Hematopoietic multipotent progenitor cell treated with erythropoietin and hydrocortisone succinate and interleukin-3 and kit ligand, for 6 days (in vitro differentiated cells): Measurements from ENCODE around the gene CCDC7.
"Not testable (repeated sequence)": the region's sequence is repeated elsewhere in the genome, so short reads cannot be mapped to it uniquely, and the experiment has no call there.

Source experiments
- DNase-seq: peaks from one replicate; pipeline ENCODE4 v3.0.0-alpha.2; 2015

The CCDC7 gene

DNA sequence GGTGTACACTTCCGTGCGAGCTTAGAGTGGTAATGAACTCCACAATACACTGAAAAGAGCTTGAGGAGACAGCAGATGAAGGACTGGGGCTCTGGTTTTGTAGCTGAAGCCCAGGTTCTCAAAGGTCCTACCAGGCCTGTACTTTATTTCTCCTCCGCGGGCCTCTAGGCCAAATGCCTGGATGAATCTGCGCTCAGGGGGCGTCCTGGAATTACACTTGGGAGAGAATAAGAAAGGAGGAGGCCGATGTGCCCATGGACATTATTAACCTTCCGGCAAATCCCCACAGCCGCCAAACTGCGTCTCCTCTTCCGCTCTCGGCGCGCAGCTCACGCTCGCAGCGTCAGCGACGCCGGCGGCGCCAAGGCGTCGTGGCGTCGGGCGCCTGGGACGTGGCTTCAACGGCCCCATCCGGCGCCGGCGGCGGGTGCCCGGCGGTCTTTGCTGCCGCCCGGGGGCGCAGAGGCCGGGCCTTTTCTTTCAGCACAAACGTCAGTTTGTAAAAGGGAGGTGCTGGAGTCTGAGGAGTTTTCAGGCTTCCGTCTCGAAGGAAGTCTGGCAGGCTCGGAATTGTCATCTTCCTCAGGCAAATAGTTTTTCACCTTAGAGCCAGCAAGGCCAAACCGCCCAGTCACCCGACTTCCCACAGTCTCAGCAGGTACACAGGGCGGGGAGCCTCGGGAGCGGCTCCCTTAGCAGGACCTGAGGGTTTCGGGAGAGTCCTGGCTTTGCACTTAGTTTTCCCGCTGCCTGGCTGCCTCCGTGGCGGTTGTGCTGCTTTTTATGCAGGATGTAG lies at the start of gene CCDC7:
TSS of gene CCDC7 (plus strand) at position 401 of the 796 bp plus-strand sequence. CDS start 5,503 bp downstream, outside the sequence.
- peak; percentile 93 for DNase-seq

DNA sequence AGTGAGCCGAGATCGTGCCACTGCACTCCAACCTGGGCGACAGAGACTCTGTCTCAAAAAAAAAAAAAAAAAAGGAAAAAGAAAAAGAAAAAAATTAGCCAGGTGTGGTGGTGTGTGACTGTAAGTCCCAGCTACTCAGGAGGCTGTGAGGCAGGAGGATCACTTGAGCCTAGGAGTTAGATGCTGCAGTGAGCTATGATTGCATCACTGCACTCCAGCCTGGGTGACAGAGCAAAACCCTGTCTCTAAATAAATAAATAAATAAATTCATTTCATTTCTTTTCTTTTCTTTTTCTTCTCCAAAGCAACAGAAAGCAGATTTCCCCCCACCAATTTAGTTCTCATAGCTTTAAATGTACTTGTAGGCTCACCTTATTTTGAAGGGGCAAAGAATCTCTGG lies 48.8 kb upstream of the CCDC7 start:
- not testable (repeated sequence) for DNase-seq

DNA sequence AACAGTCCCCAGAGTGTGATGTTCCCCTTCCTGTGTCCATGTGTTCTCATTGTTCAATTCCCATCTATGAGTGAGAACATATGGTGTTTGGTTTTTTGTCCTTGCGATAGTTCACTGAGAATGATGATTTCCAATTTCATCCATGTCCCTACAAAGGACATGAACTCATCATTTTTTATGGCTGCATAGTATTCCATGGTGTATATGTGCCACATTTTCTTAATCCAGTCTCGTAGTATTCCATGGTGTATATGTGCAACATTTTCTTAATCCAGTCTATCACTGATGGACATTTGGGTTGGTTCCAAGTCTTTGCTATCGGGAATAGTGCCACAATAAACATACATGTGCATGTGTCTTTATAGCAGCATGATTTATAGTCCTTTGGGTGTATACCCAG lies 46.2 kb upstream of the CCDC7 start:
- DNase-seq = not testable (repeated sequence)

DNA sequence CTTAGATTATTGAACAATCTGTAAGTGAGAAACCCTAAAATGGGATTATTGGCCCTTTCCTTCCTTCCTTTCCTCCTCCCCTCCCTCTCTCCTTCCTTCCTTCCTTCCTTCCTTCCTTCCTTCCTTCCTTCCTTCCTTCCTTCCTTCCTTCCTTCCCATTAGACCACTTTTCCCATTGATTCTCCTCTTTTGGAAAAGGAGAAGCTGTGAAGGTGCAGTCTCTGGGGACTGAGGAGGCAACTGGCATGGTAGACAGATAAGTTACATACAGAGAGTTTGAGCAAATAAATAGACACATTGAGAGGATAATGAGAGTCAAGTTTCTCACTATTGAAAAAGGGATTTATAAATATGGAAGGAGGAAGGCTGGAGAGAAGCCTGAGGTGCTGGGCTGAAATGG lies 45.0 kb upstream of the CCDC7 start:
- DNase-seq = no peak

DNA sequence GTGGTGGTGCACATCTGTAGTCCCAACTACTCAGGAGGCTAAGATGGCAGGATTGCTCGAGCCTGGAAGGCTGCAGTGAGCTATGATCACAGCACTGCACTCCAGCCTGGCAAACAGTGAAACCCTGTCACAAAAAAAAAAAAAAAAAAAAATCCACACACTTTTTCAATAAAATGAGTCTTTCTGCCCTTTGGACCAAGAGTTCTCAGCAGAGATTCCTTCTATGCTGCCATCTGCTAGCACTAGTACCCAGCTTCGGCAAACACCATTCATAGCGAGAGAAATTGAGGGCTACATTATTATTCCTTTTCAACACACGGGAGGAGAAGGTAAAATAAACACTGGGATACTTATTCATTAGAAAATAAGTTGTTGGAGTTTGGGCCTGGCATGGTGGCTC lies 43.4 kb upstream of the CCDC7 start:
- DNase-seq = no peak

DNA sequence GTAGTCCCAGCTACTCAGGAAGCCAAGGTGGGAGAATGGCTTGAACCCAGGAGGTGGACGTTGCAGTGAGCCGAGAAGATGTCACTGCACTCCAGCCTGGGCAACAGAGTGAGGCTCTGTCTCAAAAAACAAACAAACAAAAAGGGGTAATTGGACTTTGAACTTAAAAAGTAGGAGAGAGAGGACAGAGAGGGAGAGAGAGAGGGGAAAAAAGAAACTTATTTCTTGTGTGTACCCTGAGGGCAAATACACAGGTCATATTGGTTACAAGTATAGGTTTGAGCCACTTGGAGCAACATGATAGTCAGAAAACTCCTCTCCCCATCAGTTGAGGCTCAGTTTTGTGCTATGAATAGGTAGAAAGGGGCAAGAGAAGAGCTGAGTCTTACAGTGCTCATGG lies 42.8 kb upstream of the CCDC7 start:
- DNase-seq = no peak

DNA sequence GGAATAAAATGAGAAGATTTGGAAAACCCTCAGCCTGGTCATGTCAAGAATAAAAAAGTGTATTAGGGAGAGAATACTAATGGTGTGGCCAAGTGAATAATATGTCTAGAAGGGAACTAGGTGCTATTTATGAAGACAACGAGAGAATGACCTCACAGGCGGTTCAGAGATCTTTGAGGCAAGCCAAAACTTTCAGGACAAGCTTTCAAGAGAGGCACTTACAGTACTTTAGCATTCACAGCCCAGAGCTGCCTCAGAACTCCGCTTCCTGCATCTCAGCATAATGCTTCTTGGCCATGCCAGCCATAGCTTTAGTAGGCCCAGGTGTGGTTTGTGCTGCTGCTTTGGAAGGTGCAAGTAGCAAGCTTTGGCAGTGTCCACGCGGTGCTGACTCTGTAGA lies 37.2 kb upstream of the CCDC7 start:
- DNase-seq = no peak

DNA sequence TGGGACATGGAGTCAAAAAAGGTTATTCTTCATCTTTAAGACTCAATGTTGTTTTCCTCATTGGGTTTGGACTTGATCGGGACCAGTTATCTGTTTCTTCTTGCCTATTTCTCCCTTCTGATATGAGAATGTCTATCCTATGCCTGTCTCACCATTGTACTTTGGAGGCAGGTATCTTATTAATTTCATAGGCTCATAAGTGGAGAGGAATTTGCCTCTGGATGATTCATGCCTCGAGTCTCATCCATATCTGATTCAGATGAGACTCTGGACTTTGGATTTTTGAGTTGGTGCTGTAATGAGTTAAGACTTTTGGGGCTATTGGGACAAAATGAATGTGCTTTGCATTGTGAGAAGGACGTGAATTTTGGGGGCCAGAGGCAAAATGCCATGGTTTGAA lies 36.2 kb upstream of the CCDC7 start:
- no peak for DNase-seq

DNA sequence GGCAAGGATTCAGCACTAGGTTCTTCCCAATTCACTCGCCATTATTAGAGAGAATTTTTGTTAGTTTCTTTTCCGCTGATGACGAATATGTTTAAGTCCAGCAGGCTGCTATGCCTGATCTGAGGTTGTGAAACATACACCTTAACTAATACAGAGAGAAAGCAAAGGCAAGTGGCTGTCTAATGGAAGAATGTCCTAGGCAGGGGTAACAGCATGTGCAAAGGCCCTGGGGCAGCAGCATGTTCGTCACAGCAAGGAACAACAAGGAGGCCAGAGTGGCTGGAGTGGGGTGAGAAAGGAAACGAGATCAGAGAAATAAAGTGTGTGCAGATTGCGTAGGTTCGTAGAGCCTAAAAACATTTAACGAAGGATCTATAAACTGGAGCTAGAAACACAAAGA lies 35.4 kb upstream of the CCDC7 start:
- DNase-seq = no peak

DNA sequence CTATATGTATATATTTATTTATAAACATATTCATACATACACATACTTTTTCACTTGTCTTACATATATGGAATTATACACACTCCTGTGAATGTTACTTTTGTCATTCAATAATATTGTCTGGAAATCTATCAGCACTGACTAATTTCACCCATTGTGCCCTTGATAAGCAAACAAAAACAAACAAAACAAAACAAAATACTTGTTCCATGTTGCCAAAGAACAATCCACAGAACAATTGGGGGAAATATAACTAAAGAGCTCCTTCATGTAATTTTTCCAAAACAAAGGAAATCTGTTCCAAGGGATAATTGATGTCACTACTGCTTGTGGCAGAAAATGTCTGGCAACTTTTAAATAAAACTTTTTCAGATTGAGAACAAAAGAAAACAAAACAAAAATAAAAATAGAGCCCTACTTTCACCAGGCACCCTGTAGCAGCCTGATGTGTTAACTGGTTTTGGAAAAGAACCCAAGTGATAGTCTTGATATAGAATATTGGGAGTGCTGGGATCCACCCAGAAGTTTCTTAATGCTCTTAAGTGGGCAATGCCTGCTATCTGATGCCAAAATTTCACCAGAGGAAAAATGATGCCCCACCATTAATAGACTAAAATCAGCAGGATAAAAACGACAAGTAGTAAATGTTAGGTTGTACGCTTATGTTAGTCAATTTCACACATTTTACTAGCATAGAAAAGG lies 34.0 kb upstream of the CCDC7 start:
- no peak for DNase-seq

DNA sequence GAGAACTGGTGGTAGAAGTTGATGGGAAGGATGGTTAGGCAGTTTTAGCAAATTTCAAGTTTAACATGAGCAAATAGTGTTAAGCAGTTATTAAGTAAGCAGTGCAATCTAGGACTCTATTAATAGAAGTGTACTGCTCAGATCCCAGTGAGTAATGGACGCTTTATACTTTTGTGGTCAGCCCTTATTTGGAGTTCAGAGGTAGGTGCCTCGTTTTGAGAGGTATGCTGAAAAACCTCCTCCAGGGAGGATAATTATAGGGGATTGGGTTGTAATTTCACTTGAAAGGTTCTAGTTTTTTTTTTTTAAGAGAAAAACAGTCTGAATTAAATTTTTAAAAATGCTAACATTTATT lies 33.5 kb upstream of the CCDC7 start:
- DNase-seq = no peak

DNA sequence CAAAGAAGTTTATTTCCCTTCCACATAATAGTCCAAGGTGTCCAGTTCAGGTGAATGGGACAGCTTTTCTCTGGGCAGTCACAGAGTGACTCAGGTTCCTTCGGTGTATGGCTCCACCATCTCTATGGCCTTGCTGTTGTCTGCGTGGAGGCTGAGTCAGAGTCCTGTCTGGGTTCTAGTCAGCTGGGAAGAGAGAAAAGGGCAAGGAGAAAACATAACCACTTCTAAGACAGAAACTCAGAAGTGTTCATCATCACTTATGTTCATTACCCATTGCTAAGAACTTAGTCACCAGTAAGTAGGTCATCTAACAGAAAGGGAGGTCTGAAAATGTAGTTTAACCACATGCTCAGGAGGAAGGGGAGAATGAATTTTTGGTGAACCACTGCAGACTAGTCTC lies 32.4 kb upstream of the CCDC7 start:
- no peak for DNase-seq

DNA sequence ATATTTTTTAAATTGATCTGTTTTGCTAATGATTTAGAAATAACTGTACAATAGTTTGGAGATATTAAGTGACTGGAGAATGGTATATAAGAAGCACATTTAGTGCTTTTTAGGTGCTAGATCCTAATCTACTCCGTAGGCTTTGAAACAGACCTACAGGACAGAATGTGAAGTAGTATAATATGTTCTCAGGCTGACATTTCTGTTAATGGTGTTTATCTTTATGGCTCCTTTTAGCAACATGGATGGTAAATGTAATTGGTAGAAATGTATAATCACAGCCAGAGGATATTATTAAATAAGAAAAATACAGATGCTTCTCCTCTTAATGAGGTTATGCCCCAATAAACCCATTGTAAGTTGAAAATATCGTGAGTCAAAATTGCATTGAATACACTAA lies 30.6 kb upstream of the CCDC7 start:
- no peak for DNase-seq

DNA sequence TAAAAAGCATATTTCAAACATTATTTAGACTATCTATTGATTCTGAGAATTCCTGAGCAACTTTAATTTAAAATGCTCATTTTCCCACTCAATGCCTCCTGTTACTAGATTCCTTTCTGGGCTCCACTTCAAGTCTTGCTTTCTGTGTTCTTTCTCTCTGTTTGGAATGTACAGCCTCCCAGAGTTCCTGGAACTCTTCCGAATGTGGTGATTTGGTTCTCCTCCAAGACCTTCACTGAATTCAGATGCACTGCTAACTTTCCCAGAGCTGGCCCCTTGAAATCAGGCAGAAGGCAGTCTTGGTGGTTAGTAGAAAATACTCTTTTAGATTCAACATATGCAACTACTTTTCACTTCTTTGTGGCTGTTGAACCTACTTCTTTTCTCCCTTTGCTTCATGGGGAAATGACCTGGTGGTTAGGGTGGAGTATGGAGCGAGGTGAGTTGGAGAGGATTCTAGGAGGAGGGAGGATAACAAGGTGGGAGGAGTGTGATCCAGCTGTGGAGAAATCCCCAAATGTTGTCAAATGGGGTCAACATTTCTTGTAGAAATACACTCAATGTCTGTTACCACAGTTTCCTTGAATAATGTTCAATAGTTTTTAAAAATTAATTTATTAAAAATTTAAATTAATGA lies 27.9 kb upstream of the CCDC7 start:
- no peak for DNase-seq

DNA sequence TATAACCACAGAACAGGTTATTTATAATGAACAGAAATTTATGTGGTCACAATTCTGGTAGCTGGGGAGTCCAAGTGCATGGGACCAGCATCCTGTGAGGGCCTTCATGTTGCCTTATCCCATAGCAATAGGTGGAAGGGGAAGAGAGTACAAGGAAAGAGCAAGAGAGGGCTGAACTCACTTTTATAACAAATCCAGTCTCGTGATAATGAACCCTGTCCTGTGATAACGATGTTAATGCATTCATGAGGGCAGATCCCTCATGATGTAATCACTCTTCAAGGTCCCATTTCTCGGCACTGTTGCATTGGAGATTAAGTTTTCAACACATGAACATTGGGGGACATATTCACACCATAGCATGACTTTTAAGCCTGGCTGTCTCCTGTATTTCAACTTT lies 27.4 kb upstream of the CCDC7 start:
- DNase-seq = no peak

DNA sequence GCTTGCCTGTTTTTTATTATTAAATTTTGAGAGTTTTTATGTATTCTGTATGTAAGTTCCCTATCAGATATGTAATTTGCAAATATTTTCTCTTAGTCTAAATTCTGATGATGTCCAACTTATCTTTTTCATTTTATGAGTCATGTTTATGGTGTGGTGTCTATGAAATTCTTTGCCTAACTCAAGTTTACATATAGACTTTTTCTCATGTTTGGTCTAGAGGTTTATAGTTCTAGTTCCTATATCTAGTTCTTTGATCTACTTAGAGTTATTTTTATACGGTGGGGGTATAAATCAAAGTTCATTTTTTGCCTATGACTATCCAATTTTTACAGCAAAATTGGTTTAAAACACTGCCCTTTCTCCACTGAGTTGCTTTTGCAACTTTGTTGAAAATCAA lies 26.3 kb upstream of the CCDC7 start:
- no peak for DNase-seq

DNA sequence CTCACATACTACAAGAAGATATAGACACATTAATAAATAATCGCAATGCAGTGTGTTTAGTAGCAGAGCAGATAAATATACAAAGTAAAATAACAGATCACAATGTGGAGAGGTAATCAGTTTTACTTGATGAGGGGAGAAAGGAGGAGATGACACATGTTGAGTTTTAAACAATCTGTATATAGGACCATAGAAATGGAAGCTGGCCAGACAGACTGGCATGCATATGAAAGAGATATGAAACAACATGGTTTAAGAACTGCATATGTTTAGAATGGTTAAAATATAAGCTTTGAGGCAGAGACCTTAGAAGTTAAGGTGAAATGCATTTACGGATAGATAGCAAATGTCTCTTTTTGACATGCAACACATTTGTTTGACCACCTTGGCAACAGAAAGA lies 19.8 kb upstream of the CCDC7 start:
- DNase-seq = no peak

DNA sequence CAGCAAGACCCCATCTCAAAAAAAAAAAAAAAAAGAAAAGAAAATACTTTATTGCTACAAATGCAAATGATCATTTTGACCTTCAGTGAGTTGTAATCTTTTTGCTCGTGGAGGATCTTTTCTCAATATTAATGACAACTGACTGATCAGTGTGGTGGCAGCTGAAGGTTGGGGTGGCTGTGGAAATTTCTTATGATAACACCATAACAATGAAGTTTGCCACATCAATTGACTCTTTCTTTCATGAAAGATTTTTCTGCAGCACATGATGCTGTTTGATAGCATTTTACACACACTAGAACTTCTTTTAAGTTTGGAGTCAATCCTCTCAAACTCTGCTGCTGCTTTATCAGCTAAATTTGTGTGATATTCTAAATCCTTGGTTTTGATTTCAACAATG lies 12.4 kb upstream of the CCDC7 start:
- DNase-seq = no peak

DNA sequence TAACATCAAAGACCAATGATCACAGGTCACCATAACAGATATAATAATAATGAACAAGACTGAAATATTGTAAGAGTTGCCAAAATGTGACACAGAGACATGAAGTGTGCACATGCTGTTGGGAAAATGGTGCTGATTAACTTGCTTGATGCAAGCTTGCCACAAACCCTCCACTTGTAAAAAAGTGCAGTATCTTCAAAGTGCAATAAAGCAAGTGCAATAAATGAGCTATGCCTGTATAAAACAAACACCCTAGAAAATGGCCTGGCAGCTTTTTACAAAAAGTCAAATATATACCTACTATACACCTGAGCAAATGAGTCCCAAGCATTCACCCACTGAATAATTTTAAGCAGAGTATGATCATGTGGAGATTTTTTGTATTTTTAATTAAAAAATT lies 9.7 kb upstream of the CCDC7 start:
- DNase-seq = no peak

DNA sequence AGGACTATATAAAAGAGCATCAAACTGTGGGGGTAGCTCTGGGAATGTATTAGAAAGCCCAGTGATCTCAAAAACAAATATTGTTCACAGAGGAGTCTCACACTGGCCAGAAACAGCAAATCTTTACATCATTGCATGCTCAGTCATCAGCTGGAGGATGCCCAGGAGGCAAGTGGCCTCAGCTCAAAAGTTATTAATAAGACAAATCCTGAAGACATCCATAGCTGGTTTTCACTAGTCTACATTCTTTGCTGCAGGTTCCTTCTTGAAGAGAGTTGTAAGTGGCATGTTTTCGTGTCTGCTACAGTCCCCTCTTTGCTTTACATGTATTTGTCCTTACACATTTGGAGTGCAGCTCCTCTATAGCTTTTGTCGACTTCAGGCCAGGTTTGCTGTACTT lies 8.6 kb upstream of the CCDC7 start:
- no peak for DNase-seq

DNA sequence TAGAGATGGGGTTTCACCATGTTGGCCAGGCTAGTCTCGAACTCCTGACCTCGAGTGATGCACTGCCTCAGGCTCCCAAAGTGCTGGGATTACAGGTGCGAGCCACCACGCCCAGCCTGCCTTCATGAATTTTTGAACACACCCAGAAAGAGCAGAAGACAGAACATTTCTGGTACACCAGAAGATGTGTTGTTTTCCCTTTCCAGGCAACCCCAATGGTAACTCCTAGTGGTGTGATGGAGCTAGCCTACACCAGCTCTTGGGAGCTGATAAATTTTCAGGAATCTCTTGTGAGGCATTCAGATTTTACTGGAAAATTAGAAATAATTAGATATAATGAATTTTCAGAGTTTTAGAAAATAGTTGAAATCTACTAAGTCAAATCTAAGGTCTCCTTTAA lies 904 bp upstream of the CCDC7 start:
- DNase-seq = peak; percentile 14

DNA sequence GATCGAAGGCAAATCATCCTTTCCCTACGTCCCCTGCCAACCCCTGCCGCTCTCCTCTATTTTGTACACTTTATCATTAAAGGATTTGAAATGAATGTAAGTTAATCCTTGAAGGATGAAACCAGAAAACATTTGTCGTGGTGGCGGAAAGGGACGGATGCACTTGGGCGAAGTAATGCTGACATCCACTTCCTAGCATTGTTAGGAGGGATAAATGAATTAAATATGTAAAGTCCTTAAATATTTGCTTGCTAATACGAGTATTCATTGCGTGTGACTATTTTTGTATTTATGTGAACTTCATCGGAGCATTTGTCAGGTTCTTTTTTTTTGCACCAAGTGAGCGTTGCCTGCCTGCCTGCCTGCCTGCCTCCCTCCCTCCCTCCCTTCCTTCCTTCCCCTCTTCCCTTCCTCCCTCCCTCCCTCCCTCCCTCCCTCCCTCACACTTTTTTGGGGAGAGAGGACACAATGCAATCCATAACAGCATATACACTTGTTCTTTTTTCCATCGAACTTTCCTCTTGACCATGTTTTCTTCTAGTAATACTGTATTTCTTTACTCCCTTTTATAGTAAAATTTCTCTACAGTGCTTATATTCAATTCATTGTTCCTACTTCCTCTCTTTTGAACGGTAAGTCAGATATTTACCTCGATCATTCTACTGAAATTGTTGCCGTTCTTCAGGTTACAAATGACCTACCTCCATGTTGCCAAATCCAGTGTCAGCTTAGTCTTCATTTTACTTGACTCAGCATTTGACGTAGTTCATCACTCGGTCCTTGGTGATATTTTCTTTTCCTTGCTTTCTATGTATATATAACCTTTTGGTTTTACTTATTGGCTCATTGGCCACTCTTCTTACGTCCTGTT lies 831 bp downstream of the CCDC7 start:
- peak; percentile 47 for DNase-seq

DNA sequence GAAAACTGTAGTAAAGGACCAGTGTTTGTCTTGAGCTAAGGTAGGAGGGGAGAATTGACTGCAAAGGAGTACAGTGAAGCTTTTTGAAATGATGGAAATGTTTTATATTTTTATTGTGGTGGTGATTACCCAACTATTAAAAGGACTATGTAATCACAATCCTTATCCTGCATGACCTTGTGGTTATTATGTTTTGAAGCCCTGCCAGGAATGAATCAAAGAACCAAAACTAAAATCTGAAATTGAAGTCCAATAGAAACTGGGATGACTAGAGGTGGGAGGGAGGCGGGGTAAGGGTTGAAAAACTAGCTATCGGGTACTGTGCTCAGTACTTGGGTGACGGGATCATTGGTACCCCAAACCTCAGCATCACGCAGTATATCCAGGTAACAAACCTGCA lies 8.2 kb downstream of the CCDC7 start:
- DNase-seq = no peak
